Inflammatory macrophage treated with lipopolysaccharide for 1 hour (primary cell): ENCODE measurements around the gene SMAP1.

ENCODE experiments used
- DNase-seq, 2 donors: peaks; one replicate each; pipeline ENCODE4 v3.0.0-alpha.2; 2020 to 2022

SMAP1 gene

DNA sequence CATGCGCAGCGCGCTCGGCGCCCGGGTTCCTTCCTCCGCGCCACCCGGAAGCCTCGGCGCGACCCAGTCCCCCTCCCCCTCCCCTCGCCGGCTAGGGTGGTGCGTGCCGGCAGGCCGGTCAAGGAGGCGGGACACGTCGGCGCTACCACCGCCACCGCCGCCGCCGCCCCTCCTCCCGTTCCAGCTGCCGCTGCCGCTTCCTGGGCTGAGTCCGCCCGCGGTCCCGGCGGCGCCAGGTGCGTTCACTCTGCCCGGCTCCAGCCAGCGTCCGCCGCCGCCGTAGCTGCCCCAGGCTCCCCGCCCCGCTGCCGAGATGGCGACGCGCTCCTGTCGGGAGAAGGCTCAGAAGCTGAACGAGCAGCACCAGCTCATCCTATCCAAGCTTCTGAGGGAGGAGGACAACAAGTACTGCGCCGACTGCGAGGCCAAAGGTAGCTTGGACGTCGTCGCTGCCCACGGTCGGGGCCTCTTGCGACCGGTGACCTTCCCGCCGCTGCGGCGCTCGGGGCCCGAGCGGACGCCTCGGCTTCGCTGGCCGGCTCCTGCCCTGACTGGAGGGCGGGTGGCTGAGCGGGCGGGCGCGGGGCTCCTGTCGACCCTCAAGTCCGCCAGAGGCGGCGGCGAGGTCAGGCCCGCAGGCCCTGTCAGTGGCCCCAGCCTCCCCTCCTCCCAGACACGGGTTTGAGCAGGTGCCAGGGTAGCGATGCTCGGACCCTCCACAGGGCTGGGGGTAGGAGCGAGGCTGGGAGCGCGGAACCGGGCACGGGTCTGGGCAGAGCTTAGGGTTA is at the start of gene SMAP1:
Gene SMAP1, plus strand, starts transcription at position 173 of the 788 bp plus-strand sequence. Its CDS starts 141 bp downstream, at position 314.
- DNase-seq, result peak; percentile 82 to 93

DNA sequence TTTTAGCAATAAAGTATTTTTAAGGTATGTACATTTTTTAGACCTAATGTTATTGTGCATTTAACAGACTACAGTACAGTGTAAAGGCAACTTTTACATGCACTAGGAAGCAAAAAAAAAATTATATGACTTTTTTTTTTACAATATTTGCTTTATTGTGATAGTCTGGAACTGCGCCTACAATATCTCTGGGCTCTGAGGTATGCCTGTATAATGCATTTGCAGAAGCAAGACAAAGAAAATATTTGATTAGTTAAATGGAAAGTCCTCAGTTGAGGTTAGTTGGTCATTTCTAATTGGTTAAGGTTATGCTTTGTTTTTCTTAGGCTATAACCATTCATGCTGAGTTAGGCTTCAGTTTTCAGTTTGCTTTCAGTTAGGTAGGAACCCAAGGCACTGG is 46.9 kb upstream of the SMAP1 start:
- no peak for DNase-seq

DNA sequence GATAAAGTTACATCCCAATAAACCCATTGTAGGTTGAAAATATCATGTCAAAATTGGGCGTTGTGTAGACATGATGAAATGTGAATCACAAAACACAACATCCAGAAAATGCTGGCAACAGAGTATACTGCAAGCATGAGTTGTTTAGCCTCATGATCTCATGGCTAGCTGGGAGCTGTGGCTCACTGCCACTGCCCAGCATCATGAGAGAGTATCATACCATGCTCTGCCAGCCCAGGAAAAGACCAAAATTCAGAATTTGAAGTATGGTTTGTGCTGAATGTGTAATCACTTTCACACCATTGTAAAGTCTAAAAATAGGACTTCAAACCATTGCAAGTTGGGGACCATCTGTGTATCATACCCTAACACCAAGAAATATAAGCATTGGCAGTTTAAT is 45.2 kb upstream of the SMAP1 start:
- DNase-seq, result no peak

DNA sequence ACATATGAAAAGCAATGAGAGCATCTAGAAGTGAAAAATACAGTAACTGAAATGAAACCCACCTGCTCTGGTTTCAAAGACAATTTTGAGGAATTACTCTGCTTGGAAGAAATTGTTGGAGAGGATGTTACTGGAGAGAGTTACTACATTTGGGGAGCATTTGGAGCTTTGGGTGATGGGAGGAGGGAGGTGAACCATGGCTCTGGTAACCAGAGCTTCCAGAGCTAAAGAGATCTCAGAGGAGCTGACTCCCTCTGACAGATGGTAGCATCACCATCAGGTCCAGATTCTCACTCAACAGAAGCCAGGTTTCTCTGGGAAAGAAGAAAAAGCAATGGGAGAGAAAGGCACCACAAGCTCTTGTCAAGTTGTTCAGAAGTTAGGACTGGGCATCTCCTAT is 42.2 kb upstream of the SMAP1 start:
- no peak for DNase-seq

DNA sequence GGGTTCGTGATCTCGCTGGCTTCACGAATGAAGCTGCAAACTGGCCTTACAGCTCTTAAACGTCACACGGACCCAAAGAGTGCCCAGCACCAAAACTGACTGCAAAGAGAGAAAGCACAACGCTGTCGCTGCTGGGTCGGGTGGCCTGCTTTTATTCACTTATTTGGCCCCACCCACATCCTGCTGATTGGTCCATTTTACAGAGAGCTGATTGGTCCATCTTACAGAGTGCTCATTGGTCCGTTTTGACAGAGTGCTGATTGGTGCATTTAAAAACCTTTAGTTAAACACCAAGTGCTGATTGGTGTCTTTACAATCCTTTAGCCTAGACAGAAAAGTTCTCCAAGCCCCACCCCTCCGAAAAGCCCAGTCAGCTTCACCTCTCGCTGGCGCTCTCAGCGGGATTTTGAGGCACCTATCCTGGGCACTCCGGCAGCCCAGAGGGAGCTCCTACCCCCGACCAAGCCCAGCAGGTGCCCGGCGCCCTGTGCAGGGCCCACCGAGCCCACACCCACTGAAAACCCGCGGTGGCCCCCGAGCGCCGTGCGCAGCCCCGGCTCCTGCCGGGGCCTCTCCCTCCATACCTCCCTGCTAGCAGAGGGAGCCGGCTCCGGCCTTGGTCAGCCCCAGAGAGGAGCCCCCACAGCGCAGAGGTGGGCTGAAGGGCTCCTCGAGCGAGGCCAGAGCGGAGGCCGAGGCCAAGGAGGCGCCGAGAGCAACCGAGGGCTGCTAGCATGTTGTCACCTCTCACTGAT is 40.0 kb upstream of the SMAP1 start:
- no peak for DNase-seq

DNA sequence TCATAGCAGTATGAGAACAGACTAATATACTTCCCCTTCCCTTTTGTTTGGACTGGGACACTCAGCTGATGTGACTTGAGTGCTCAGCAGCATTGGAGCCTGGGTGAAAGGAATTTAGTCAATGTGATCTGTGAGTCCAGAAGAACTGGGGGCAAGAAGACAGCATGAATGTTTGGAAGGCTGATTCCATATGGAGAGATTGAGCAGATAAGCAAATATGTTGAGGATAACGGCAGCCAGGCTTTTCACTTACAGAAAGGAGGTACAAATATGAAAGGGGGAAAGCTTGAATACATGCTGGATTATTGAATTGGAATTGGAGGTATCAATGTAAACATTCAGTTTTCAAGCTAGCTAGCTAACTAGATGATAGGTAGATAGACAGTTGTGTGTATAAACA is 37.8 kb upstream of the SMAP1 start:
- no peak for DNase-seq

DNA sequence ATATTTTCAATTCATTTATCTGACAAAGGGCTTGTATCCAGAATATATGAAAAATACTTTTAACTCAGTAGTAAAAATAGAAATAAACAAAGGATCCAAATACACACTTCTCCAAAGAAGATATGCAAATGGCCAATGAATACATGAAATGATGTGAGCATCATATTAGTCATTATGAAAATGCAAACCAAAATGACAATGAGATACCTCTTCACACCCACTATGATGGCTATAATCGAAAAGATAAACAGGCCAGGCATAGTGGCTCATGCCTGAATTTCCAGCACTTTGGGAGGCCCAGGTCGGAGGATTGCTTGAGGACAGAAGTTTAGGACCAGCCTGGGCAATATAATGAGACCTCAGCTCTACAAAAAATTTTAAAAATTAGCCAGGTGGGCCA is 33.8 kb upstream of the SMAP1 start:
- DNase-seq, result no peak

DNA sequence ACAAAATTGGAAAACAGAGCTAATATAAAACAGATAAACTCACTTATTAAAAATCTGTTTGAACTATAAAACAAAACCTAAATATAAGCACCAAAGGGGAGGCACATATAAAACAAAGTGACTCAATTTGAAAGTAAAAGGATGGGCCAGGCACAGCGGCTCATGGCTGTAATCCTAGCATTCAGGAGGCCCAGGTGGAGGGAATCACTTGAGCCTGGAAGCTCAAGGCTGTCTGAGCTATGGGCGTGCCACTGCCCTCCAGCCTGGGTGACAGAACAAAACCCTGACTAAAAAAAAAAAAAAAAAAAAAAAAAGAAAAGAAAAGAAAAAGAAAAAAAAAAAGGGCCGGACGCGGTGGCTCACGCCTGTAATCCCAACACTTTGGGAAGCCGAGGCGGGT is 31.1 kb upstream of the SMAP1 start:
- no peak for DNase-seq

DNA sequence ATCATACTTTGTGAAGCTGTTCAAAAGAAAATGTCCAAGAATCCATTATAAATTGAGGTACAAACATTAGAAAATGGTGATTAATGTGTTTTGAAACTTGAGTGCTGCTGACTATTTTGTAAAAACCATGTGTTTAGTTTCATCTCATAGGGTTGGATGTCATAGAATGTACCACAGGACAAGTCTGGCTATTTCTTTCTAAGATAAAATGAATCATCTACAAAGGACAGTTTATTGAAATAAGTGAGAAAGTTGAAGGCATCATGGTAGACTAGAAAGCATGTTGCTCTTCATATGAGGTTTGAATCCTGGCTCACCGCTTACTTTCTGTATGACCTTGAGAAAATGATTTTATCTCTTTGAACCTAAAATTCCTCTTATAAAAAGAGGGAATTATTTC is 29.2 kb upstream of the SMAP1 start:
- no peak for DNase-seq

DNA sequence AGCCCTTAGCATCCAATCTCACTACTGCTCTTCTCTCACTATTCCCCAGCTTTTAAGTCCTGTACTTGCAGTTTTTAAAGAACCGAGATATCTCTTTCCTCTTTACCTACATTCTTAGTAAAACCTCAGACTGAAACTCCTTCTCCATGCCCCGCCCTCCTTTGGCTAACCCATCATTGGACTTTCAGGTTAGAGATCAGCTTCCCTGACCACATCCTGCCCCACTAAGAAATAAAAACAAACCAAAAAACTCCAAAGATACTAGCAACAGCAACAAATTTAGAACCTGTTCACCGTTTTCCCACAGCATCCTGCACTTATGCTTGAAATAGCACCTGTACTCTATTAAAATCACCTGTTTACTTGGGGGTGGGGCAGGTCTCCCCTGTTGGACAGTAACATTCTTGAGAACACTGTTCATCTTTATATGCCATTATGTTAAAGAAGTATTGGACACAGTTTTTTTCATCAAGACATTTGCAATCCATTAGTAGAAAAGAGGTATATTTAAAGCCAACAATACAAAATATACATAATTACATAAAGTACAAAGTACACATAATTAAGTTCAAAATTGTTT is 16.3 kb upstream of the SMAP1 start:
- no peak for DNase-seq

DNA sequence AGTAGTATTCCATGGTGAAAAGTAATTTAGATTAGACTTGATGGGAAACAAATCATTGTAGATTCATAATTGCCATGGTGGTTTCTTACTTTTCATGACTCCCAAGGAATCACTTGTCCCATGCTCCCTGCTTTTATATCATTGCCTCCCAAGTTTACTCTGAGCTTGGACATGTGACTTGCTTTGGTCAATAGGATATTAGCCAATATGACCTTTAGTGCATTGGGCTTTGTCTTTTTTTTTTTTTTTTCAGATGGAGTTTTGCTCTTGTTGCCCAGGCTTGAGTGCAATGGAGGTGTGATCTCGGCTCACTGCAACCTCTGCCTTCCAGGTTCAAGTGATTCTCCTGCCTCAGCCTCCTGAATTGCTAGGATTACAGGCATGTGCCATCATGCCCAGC is 15.5 kb upstream of the SMAP1 start:
- DNase-seq, result no peak

DNA sequence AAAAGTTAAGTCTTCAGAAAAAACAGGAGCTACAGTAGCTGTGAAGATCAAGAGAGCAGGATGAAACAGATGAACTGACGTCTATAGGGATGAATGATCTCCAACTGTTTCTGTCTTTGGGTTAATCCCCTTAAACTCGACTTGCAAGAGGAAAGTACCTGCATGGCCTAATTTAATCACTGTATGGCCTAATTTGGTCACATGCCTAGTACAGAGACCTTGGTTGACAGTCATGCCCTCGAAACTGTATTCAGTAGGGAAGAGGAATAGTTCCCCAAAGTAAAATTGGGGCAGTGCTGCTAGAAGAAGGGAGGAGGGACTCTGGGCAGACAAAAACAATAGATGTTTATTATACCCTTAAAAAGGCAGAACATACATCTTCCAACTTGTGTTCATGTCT is 10.0 kb upstream of the SMAP1 start:
- peak in 1 of 2 donors; percentile 4 for DNase-seq

DNA sequence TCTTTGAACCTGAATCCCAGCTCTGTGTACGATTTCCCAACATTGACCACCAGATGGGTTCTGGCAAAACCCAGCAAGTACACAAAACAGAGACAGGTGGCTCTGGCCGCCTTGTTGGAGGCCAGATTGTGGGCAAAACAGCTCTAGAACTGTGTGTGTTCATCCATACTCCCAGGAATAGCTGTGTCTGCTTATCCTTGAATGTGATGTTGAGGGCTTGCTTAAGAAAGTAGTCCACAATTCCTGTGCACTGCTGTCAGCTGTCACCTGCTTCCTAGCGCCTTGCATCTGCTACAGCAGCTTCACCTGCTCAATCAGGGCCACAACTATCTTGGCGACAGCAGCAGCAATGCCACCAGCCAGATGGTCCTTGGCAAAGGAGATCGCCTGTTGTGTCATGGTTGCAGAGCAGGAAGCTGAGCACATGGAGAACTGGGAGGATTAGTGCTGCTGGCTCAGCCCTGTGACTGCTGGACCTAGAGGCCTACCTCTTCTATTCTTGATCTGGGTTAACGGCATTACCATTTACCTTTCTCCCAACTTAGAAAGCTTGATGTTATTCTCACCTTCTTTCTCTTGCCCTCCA is 3.7 kb upstream of the SMAP1 start:
- no peak for DNase-seq

DNA sequence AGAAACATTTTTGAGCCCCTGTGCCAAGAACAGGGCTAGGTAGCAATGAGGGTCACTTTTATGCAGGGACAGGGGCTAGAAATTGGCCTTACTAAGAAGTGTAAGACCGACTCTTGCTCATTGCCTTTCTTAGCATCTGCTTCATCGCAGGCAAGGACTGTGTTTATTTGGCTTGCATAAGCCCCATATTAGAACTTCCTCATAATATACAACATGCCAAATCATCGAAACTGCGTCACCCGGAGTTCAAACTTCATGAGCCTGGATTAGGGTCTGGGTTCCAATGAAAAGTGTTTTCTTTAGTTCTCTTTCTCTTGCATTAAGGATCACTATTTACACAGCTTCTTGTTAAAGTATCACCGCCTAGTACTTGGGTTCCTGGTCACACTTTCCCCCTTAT is 977 bp upstream of the SMAP1 start:
- peak; percentile 61 to 64 for DNase-seq

DNA sequence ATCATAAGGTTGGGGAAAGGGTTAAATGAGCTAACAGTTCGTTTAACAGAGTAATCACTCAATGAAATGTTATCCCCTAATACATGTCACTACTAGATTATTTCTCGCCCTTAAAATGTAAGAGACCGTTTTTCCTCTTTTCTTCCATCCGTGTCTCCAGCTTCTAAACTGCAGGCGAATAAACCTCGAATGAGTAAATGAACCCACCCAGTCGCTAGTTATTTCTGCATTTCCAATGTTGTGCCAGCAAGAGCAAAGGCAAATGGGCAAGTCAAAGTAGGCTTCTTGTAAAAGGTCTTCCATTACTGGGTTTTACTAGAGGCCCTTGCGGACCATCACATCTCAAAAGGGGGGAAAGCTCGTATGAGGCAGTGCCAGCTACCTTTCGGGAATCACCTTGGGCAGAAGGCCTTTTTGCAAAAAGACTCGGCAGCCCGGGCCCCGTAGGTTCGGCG is 400 bp upstream of the SMAP1 start:
- no peak for DNase-seq

DNA sequence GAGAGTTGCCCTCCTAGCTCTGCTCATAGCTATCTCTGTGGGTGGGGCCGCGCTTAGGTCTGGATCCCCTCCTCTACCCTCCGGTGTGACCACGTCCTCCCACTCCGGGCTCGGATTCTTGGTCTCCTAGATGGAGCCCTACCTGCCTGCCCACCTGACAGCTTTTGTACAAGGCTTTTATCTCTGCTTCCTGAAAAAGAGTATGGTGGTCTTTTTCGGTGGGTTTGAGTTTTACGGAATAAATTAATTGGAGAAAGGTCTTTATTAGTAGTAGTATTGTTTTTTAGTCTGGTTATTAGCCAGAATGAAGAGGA is 773 bp downstream of the SMAP1 start:
- DNase-seq, result no peak

DNA sequence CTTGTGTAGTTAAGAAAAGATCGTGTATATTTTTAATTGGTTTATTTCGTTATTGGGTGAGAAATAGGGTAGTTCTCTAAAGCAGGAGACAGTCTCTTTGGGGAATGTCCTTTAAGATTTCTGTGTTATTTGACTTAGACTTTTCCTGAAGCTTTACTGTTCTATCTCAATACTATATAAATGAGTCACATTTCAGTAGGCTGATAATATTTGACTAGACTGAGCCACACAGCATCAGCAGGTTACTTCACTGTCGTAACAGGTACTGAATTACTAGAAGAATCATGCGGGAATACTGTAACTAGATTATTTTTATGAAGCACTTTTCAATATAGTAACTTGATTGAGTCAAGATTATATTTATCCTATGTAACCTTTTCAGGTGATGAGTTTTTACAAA is 1.4 kb downstream of the SMAP1 start:
- peak in 1 of 2 donors; percentile 3 for DNase-seq

DNA sequence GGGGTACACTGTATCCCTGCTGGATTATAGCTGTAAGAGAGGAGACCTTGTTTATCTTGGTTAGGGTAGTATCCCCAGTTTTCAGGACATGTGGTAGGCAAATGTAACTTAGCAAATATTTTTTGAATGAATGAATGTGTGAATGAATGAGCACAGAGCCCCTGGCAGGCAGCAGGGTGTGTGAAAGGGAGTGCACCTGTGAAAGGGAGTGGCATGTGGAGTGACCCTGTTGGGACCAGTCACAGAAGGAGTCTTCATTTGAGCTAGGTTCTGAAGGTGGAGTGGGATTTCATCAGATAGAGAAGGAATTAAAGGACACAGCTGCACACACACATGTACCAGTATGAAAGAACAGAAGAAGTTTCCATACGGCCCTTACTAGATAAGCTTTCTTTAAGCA is 4.9 kb downstream of the SMAP1 start:
- DNase-seq, result no peak

DNA sequence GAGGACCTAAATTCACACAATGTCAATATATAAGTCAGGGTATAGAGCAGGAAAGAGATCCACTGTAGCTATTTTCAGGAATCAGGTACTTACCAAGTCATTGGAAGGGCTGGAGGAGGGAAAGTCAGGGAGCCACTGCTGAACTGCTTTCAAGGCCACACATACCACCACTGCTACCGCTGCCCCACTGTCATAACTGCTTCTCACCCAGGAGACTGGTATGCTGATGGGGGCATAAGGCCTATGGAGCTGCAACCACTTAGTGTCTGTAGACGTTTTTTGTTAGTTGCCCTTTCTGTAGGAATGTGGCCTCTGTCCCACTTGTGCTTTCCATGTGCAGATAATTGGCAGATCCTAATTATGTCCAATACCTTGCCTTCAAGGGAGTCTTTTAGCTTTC is 5.4 kb downstream of the SMAP1 start:
- DNase-seq, result no peak

DNA sequence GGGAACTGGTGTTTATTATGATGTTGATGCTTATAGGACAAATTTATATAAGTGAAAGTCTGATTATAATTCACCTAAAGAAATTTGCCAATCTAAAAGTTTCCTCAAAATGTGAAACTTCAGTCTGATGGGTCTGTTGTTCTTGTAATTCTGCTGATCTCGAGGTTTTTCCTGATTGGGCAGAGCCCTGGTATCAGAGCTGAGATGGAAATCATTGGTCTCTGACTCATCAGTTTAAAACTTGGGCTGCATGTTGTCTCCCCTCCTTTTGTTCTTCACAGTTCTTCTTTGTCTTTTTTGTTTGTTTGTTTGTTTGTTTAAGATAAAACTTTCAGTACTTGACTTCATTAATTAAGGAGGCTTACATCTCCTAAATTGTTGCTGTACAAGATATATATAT is 5.9 kb downstream of the SMAP1 start:
- DNase-seq, result no peak

DNA sequence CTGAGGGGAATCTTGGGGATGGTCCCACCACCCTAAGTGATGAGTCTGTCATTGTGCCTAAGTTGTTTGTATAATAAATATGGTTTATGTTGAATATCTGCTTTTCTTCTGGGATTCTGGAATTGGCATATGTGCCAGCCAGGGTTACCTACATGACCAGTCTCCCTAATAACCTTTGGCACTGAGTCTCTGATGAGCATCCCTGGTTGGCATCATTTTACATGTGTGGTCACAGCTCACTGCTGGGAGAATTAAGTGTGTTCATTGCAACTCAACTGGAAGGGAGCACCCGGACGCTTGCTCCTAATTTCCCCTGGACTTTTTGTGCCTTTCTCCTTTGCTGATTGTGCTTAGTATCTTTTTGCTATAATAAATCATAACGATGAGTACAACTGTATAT is 8.1 kb downstream of the SMAP1 start:
- DNase-seq, result no peak

DNA sequence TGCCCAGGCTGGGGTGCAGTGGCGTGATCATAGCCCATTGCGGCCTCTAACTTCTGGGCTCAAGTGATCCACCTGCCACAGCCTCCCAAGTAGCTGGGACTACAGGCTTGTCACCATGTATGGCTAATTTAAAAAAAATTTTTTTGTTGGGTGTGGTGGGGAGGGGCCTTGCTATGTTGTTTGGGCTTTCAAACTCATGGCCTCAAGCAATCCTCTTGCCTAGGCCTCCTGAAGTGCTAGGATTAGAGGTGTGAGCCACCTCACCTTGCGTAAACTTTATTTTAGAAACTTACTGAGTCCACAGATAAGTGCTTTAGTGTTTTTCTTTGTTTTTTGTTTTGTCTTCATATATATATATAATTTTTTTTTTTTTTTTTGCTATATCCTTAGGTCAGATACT is 9.1 kb downstream of the SMAP1 start:
- no peak for DNase-seq

DNA sequence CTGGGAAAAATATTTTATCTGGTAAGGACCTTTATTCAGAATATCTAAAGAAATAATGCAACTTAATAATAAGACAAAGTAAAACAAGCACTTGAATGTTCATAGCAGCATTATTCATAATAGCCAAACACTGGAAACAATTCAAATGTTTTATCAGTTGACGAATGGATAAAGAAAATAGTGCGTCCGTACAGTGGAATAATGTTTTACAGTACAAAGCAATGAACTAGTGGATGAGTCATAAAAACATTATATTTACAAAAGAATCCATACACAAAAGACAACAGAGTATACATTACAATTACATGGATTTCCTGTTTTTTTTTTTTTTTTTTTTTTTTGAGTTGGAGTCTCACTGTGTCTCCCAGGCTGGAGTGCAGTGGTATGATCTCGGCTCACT is 12.7 kb downstream of the SMAP1 start:
- DNase-seq, result no peak
